Measurements from ENCODE around the gene VSIG4.

The VSIG4 gene

GRCh38 chrX:66042307-66043077, 2.6 kb upstream of the VSIG4 start:
- H3K4me3 ChIP-seq (ENCODE audit: low read depth, low read length) = no peak overlapping the region
- TF ChIP-seq, protein P1, sequence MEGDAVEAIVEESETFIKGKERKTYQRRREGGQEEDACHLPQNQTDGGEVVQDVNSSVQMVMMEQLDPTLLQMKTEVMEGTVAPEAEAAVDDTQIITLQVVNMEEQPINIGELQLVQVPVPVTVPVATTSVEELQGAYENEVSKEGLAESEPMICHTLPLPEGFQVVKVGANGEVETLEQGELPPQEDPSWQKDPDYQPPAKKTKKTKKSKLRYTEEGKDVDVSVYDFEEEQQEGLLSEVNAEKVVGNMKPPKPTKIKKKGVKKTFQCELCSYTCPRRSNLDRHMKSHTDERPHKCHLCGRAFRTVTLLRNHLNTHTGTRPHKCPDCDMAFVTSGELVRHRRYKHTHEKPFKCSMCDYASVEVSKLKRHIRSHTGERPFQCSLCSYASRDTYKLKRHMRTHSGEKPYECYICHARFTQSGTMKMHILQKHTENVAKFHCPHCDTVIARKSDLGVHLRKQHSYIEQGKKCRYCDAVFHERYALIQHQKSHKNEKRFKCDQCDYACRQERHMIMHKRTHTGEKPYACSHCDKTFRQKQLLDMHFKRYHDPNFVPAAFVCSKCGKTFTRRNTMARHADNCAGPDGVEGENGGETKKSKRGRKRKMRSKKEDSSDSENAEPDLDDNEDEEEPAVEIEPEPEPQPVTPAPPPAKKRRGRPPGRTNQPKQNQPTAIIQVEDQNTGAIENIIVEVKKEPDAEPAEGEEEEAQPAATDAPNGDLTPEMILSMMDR (IDR thresholded peaks at IDR 0.05; ENCODE audit: borderline replicate concordance, insufficient read depth, low read depth, low read length) = no peak

GRCh38 chrX:66038115-66038514, 1.8 kb downstream of the VSIG4 start:
- TF ChIP-seq, protein P1 (IDR thresholded peaks at IDR 0.05; ENCODE audit: borderline replicate concordance, insufficient read depth, low read depth, low read length) = no peak
- H3K4me3 ChIP-seq (ENCODE audit: low read depth, low read length) = no peak overlapping the region

DNA sequence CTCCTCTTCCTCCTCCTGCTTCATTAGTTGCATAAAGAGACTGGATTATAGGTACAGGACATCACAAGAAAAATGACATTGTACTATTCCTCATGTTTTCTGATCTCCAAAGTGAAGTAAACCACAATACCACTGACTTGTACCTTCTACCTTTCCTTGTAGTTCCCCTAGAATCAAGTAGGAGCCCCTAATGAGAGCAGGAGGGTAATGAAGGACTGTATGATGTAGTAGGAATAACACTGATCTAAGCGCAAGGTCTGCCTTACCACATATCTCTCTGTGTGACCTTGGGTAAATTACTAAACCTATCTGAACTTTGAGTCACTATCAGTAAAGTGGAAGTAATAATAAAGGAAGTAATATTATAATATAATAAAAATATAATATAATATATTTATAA, 3.6 kb downstream of the VSIG4 start:
- TF ChIP-seq, protein P1 (IDR thresholded peaks at IDR 0.05; ENCODE audit: borderline replicate concordance, insufficient read depth, low read depth, low read length) = no peak

DNA sequence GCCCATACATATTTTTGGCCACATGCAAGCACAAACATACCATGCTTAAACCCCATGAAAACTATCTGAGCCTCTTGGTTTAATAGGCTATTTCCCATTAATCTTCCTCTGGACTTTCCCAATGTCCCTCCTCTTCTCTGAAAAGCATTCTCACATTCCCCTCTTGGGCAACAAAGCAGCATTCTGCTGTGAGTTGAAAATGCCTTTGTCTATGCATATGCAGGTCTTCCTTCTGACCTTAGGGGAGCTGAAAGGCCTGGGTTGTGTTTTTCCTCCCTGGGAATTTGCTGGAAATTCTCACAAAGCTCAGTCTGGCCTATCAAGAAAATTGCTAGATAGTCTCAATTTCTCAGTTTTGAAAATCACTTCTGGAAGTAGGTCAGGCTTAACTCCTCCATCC, 4.2 kb downstream of the VSIG4 start:
- no peak overlapping the region for H3K4me3 ChIP-seq (ENCODE audit: low read depth, low read length)
- TF ChIP-seq, protein P1 (IDR thresholded peaks at IDR 0.05; ENCODE audit: borderline replicate concordance, insufficient read depth, low read depth, low read length) = no peak

More for the DNA sequence above, 3.6 kb downstream of the VSIG4 start:
- H3K4me3 ChIP-seq (ENCODE audit: low read depth, low read length) = no peak overlapping the region

GRCh38 chrX:66030505-66031317, 9.2 kb downstream of the VSIG4 start:
- TF ChIP-seq, protein P1 (IDR thresholded peaks at IDR 0.05; ENCODE audit: borderline replicate concordance, insufficient read depth, low read depth, low read length) = peak; percentile 94
- H3K4me3 ChIP-seq (ENCODE audit: low read depth, low read length) = no peak overlapping the region

- H3K4me3 ChIP-seq (ENCODE audit: low read depth, low read length) = no peak overlapping the region
- TF ChIP-seq, protein P1 (IDR thresholded peaks at IDR 0.05; ENCODE audit: borderline replicate concordance, insufficient read depth, low read depth, low read length) = no peak
These were observed 10.9 kb downstream of the VSIG4 start for GRCh38 chrX:66028936-66029335.
